HCEC 1CT (cell line): ENCODE results near the gene SLC5A12.

Experiments used
- DNase-seq: peaks from one replicate; pipeline ENCODE4 v3.0.0-alpha.2; 2017

Gene SLC5A12

DNA sequence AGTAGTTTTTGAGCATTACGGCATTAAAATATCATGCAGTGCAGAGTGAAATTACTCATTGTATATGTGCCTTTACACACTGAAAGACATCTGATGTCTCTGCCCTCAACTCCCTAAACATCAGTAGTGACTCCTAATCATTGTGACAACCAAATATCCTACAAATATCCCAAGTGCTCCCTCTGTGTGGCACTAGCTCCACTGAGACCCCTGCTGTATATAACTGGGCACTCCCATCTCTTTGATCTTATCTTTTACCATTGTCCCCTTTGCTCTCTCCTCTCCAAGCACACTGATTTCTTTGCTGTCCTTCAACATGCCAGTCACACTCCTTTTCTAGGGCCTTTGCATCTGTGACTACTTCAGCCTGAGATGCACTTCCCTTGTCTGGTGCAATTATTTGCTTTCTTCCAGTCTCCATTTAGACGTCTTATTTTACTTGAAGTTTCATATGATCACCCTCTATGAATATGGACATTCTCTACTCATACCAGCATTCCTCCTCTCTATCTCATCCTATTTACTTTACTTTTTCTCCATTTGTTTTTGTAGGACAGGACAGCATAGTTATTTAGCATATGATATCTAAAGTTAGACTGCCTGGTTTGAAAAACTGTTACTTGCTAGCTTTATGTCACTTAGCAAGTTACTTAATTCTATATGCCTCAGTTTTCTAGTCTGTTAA lies 2.4 kb downstream of the SLC5A12 start:
- DNase-seq, result no peak

- no peak for DNase-seq
Observed at GRCh38 chr11:26717771-26718170, 4.1 kb downstream of the SLC5A12 start.

GRCh38 chr11:26715133-26715532 lies 6.7 kb downstream of the SLC5A12 start:
- DNase-seq, result no peak

DNA sequence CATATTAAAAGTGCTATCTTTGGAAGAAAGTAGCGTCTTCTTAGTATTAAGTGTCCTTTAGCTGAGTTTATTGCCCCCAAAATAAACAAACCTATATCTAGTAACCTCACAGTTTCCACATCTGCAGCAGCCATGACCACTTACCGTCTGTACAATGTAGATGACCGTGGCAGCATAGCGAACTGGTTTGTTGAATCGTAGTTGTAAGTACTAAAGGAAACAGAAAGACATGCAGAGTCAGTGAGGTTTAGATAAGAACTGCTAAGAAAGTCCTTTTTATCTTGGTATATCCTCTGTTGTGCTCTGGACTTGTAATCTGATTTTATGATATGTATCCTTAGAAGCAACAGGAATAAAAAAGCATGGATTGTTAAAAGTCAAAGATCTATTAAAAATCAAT lies 9.4 kb downstream of the SLC5A12 start:
- DNase-seq, result no peak

DNA sequence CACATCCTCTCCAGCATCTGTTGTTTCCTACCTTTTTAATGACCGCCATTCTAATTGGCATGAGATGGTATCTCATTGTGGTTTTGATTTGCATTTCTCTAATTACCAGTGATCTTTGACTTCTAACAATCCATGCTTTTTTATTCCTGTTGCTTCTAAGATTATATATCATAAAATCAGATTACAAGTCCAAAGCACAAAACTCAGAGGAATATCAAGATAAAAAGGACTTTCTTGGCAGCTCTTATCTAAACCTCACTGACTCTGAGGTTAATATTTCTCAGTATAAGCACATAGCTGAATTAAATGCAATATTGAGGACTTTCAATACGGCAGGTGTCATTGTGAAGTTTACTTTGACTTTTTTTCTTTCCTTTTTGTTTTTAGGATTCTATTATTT lies 11.4 kb downstream of the SLC5A12 start:
- DNase-seq, result no peak

DNA sequence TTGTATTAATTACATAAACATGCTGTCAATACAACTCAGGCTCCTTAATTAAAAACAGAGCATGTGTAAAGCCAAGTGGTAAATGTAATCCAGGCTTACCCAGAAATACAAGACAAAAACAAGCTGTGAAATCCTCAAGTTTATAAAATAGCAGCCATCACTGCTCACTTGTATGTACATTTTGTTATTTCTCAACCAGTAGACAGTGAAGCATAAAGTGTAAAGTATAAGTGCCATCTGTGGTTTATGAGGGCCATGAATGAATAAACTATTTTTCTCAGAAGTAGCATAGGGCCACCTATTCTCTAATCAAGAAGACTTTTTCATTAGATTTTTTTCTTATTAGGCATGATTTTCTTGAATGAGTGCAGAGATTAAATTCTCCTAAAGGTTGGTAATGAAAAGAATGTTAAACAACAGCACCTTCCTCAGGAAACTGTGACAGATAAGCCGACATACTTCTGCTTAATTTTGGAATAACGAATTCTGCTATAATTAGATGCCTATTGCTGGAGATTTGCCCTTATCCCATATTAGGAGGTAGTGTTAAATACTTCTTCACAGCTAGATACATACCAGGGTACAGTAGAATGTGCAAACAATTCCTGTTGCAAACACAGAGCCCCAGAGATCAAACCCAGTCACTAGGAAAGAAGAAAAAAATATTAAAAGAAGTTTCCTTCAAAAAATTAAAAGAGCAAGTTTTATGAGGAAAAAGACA lies 13.0 kb downstream of the SLC5A12 start:
- DNase-seq, result no peak

GRCh38 chr11:26706181-26706580 lies 15.7 kb downstream of the SLC5A12 start:
- no peak for DNase-seq

DNA sequence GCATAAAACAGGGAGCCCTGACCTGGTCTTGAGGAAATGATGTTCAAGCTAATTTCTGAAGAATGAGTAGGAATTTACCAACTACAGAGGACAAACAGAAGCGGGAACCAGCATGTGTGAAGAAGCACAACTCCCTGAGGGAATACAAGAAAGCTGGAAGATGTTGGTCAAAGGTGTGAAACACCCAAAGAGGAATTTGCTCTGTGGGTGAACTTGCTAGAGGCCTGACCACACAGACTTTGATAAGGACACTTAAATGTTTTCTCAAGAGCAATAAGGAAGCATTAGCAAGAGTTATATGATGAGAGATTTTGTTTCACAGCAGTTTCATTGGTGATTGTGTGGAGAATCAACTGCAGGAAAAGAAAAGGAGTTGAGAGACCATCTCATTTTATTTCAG lies 17.6 kb downstream of the SLC5A12 start:
- DNase-seq, result no peak

GRCh38 chr11:26703411-26704191 lies 18.3 kb downstream of the SLC5A12 start:
- no peak for DNase-seq

DNA sequence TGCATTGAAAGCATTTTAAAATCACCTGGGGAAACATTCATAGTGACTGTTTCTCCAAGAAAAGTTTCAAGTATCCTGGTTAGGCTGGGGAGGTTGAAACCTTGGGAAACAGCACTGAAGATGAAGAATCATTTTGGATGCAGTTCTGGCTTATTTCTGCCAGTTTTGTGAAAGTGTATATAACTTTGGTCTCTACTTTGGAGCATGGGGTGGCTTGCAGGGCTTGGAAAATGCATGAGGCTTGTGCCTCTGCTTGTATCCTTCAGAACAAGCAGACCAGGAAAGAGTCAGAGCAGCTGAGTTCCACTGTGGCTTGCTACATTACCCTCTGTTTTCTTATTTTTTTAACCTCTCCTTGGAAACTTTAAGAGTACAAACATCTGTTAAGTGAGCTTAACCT lies 19.5 kb downstream of the SLC5A12 start:
- no peak for DNase-seq

DNA sequence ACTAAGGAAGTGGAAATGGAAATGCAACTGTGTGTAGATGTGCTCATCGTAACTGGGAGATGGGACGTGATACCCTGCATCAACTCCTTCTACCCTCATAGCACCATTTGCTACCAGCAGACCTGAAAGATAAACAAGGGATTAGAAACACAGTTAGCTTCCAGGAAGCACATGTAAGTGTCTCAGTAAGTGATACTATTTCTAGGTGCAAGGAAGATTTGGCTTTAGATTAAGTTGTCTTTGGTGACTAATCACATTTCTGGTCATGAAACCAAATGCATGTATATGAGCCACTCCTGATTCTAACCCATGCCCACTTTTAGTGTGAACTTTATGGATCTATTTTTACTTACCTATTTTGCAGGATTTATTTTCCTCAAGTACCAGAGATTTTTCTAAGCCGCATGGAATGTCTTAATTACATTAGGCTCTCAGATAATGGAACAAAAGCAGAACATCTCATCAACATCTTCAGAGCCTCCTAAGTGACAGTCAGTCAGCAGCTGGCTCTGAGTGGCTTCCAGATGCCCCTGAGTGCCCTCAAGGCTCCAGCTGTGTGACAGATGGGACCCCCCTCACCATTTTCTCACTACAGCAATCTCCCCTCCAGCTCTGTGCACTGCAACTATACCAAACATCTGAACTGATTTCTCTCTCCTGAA lies 21.2 kb downstream of the SLC5A12 start:
- no peak for DNase-seq

DNA sequence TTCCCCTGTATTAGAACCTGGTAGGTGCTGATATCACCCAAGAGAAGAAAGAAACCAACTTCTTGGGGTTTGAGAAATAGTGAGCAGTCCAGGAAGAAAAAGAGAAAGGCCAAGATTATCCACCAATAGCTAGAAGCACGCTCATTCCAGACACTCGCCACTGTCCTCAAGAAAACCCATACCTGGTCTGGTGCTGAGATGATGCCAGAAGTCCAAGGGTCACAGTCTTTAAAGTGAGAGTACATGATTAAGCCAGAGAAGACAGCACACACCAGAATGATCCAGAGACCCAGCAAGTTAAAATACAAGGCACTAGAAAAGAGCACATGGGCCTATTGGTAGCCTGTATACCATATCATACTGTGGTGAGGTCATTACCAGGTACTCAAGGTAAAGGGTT lies 23.6 kb downstream of the SLC5A12 start:
- no peak for DNase-seq

- no peak for DNase-seq
Observed at GRCh38 chr11:26696330-26696729, 25.5 kb downstream of the SLC5A12 start.

DNA sequence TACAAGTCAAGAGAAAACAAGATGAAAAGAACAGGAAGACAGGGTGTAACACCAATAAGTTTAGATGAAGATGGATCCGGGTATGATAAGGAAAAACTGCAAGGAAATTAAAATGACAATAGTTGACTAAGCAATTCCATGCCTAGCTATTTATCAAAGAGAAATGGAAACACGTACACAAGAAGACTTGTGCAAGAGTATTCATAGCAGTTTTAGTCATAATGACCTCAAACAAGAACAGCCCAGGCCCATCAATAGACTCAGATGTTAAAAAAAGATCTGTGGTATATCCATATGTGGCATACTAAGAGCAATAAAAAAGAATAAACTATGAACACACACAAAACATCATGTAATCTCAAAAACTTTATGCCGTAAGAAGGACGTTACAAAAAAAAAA lies 33.2 kb downstream of the SLC5A12 start:
- DNase-seq, result peak; percentile 73

DNA sequence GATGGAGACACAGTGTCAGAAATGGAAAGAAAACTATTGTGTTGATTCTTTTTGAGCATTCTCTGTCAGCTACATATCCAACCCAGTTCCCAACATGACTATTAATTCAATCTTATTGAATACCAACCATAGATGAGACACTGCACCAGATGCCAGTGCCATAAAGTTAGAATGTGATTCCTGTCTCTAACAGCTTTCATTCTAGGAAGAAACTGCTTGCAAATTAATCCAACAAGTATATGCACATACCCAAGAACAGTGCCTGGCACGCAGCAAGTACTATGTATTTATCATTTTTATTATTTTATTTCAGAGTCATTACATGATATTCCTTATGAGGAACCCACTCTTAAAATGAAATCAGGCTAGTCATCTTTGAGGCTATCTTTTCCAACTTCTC lies 34.5 kb downstream of the SLC5A12 start:
- DNase-seq, result no peak

GRCh38 chr11:26677566-26677965 lies 44.3 kb downstream of the SLC5A12 start:
- DNase-seq, result no peak

DNA sequence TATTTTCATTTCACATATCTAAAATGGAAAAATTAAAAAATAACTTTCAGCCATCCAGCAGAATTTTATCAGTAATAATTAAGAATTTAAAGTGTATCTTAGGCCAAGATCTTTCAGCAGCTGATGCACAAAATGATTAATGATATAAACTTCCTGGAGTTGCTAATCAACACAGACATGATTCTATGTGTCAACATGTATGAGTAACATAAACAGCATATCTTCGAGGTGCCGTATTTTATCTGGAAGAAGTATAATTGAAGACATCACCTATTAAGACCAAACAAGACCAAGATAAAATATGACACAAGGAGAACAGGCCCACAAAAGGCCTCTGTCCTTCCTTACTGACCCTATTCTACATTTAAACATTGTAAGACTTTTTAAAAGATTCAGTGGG lies 45.2 kb downstream of the SLC5A12 start:
- DNase-seq, result peak; percentile 47

DNA sequence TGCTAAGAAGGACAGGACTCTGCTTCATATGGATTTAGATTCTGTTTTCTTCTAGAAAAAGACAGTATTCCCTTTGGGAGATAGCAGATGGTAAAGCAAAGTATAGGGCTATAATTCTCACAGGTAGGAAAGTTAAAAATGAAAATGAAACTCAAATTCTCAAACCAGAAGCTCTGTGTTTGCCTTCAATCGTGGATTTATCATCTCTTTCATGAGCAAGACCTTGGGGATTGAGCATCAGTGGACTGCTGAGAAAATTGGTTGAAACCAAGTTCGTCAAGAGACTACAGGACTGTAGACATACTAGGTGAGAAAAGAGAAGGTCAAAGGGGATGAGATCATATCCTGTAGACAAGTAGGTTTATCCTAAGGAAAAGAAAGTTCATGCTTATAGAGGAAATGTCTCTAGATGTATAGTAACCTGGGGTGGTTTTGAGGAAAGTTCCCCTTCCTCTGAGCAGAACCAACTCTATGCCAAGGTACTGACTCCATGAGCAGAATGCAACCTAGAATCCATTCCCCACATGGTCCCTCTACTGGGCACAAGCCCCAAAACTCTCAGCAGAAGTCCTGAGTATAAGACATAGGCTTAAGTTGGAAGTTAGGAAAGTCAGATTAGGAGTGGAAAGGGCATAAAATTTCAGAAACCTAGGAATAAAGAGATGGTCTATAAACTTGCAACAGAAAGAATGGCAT lies 46.5 kb downstream of the SLC5A12 start:
- DNase-seq, result no peak

DNA sequence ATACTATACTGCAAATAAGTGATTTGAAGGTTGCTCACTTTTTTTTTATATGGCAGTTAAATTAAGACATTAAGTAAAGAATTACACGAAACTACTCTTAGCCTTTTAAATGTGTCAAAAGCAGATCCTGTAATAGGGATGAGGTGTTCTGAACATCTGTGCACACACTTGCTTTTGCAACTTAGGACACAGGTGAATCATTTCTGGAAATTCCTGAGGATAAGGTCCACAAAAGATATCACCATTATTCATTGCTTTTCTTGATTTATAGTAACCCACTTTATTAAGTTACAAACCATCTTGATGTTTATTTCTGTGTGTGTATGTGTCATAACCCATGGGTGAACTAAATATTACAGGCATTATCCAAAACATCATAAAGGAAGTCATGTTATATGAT lies 55.9 kb downstream of the SLC5A12 start:
- no peak for DNase-seq

- DNase-seq, result no peak
Observed at GRCh38 chr11:26665036-26665435, 56.8 kb downstream of the SLC5A12 start.

DNA sequence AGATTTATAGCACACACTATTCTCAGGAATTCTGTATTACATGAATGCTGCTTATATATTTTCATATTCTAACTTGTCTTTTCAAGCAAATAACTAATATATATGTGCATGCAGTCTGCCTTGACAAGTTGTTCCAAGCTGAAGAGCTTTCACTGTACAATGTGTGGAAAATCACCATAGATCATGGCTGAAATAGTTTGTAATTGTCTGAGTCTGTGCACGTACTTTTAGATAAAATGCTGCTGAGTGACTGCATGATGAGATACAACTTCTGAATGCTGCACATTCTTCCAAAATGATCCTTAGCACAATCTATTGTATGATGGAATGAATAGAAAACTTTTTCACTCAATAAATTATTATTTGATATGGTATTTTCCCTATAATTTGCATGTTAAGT lies 58.9 kb downstream of the SLC5A12 start:
- no peak for DNase-seq

- no peak for DNase-seq
Observed at GRCh38 chr11:26655287-26655686, 66.6 kb downstream of the SLC5A12 start.

DNA sequence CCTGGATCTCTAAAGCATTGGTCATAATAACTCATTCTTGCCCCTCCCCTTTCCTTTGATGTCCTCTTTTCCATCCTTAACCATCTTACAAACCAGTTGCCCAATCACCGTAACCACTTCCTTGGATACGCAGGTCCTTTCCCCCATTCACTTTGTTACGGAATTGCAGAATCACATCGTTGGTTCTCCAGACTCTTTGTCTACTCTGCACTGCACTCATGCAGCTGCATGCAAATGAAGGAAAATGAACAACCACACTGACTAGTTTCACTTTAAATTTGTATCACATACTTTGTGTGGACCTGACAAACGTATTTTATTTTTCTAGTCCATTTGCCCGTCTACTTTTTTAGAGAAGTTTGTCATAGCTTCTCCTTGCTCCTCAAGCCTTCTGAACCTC lies 69.9 kb downstream of the SLC5A12 start:
- DNase-seq, result no peak
